Loucy (cell line): ENCODE data around the gene PICK1.
"Not testable (repeated sequence)": the region's sequence is repeated elsewhere in the genome, so short reads cannot be mapped to it uniquely, and the experiment has no call there.

Experiments used
- H2AFZ ChIP-seq: fragments of 200-600 bp; sonication (generic); 2 replicates; pipeline ENCODE4 v1.6.0; 2016; ENCODE audit warnings: antibody characterized with exemption, mild to moderate bottlenecking, low read length, moderate library complexity
- H3F3A ChIP-seq: fragments of 200-600 bp; 2 replicates; pipeline ENCODE4 v1.6.0; 2016; ENCODE audit warnings: antibody characterized with exemption, low read depth, mild to moderate bottlenecking
- H3K27me3 ChIP-seq: fragments of 200-600 bp; sonication (generic); 2 replicates; pipeline ENCODE4 v1.6.1; 2014; ENCODE audit warnings: low read length, mild to moderate bottlenecking; ENCODE audit not compliant: insufficient read depth, poor library complexity, severe bottlenecking
- H3K36me3 ChIP-seq: fragments of 200-600 bp; sonication (generic); 2 replicates; pipeline ENCODE4 v1.6.1; 2016; ENCODE audit warnings: low read length; ENCODE audit not compliant: insufficient read depth
- H3K4me1 ChIP-seq: fragments of 200-600 bp; sonication (generic); 2 replicates; pipeline ENCODE4 v1.5.1; 2014; ENCODE audit warnings: low read length, mild to moderate bottlenecking; ENCODE audit not compliant: insufficient read depth, poor library complexity, severe bottlenecking
- H3K4me2 ChIP-seq: fragments of 200-600 bp; sonication (generic); 2 replicates; pipeline ENCODE4 v1.6.0; 2014; ENCODE audit warnings: antibody characterized with exemption, low read length, low read depth, mild to moderate bottlenecking; ENCODE audit not compliant: poor library complexity, severe bottlenecking
- H3K4me3 ChIP-seq: fragments of 200-600 bp; sonication (generic); 2 replicates; pipeline ENCODE4 v1.5.1; 2014; ENCODE audit warnings: low read length, mild to moderate bottlenecking, mixed read lengths; ENCODE audit not compliant: poor library complexity, severe bottlenecking
- H3K79me2 ChIP-seq: fragments of 200-600 bp; sonication (generic); 2 replicates; pipeline ENCODE4 v1.6.1; 2014; ENCODE audit warnings: low read length; ENCODE audit not compliant: insufficient read depth
- H3K9ac ChIP-seq: fragments of 200-600 bp; sonication (generic); 2 replicates; pipeline ENCODE4 v1.6.0; 2014; ENCODE audit warnings: mild to moderate bottlenecking, low read depth, low read length, moderate library complexity; ENCODE audit not compliant: poor library complexity, severe bottlenecking
- H3K9me2 ChIP-seq: fragments of 200-600 bp; sonication (generic); replicated peaks from 2 replicates; pipeline ENCODE4 v1.6.1; 2016; ENCODE audit warnings: low read depth, low read length, mixed read lengths
- H3K9me3 ChIP-seq: fragments of 200-600 bp; sonication (generic); 2 replicates; pipeline ENCODE4 v1.6.1; 2014; ENCODE audit warnings: mild to moderate bottlenecking, antibody characterized with exemption, low read length, low read depth; ENCODE audit not compliant: insufficient read depth
- H4K20me1 ChIP-seq: fragments of 200-600 bp; sonication (generic); 2 replicates; pipeline ENCODE4 v1.6.0; 2014; ENCODE audit warnings: antibody characterized with exemption, low read length, mild to moderate bottlenecking; ENCODE audit not compliant: insufficient read depth, poor library complexity, severe bottlenecking
- CTCF ChIP-seq: fragments of 200-600 bp; sonication (generic); conservative IDR thresholded peaks from 2 replicates; pipeline ENCODE4 v1.5.1; 2014; ENCODE audit warnings: mild to moderate bottlenecking, antibody characterized with exemption, low read length
- EZH2phosphoT487 ChIP-seq: fragments of 200-600 bp; IDR thresholded peaks from 2 replicates; pipeline ENCODE4 v1.6.1; 2018; ENCODE audit warnings: antibody characterized with exemption, mild to moderate bottlenecking, moderate library complexity, borderline replicate concordance

Gene PICK1

GRCh38 chr22:38118182-38118581 lies 61.0 kb downstream of the PICK1 start:
- H3K4me2 ChIP-seq, result no peak overlapping the region
- no peaks in the 10 kb centered on the region for H3K79me2 ChIP-seq
- H3F3A ChIP-seq, result no peaks in the 10 kb centered on the region
- H3K36me3 ChIP-seq, result no peaks in the 10 kb centered on the region
- H3K4me1 ChIP-seq, result no peaks in the 10 kb centered on the region
- no peak overlapping the region for H3K4me3 ChIP-seq
- no peak overlapping the region for H2AFZ ChIP-seq
- H4K20me1 ChIP-seq, result no peaks in the 10 kb centered on the region
- no peaks in the 10 kb centered on the region for H3K9me3 ChIP-seq
- no peaks in the 10 kb centered on the region for H3K9me2 ChIP-seq
- no peaks in the 10 kb centered on the region for H3K27me3 ChIP-seq
- no peak overlapping the region for H3K9ac ChIP-seq
- TF ChIP-seq CTCF (no peak), EZH2phosphoT487 (no peak)

- not testable (repeated sequence) for H4K20me1 ChIP-seq, H3K9ac ChIP-seq, H2AFZ ChIP-seq, H3K9me3 ChIP-seq, H3K4me2 ChIP-seq, H3K4me3 ChIP-seq, H3K9me2 ChIP-seq, H3K36me3 ChIP-seq, H3K27me3 ChIP-seq, H3F3A ChIP-seq, H3K79me2 ChIP-seq, H3K4me1 ChIP-seq
These were observed 61.5 kb downstream of the PICK1 start for GRCh38 chr22:38118747-38119146.

GRCh38 chr22:38120359-38121110 lies 63.3 kb downstream of the PICK1 start:
- H2AFZ ChIP-seq, result no peak overlapping the region
- H3K9ac ChIP-seq, result no peak overlapping the region
- H3K27me3 ChIP-seq, result no peaks in the 10 kb centered on the region
- no peaks in the 10 kb centered on the region for H3K9me2 ChIP-seq
- H3K4me3 ChIP-seq, result no peak overlapping the region
- no peak for TF ChIP-seq EZH2phosphoT487
- TF ChIP-seq CTCF, result no peak
- no peaks in the 10 kb centered on the region for H3F3A ChIP-seq
- no peak overlapping the region for H3K4me2 ChIP-seq
- H3K4me1 ChIP-seq, result no peaks in the 10 kb centered on the region
- H3K9me3 ChIP-seq, result no peaks in the 10 kb centered on the region
- H4K20me1 ChIP-seq, result no peaks in the 10 kb centered on the region
- H3K79me2 ChIP-seq, result no peaks in the 10 kb centered on the region
- peaks cover 3% of the 10 kb centered on the region; the same call in 1 of the 2 replicates for H3K36me3 ChIP-seq

- Histone ChIP-seq H3K4me1 (no peaks in the 10 kb centered on the region), H3K36me3 (peaks cover 3% of the 10 kb centered on the region; the same call in 1 of the 2 replicates), H3K9ac (no peak overlapping the region)
These were observed 65.4 kb downstream of the PICK1 start for GRCh38 chr22:38122616-38123015.

More at GRCh38 chr22:38122616-38123015, 65.4 kb downstream of the PICK1 start:
- no peaks in the 10 kb centered on the region for H3K9me2 ChIP-seq
- no peaks in the 10 kb centered on the region for H3K79me2 ChIP-seq
- H3K9me3 ChIP-seq, result no peaks in the 10 kb centered on the region
- no peak overlapping the region for H3K4me3 ChIP-seq
- H3K4me2 ChIP-seq, result no peak overlapping the region
- TF ChIP-seq CTCF, result no peak
- TF ChIP-seq EZH2phosphoT487, result no peak
- no peaks in the 10 kb centered on the region for H3K27me3 ChIP-seq
- no peaks in the 10 kb centered on the region for H4K20me1 ChIP-seq
- H2AFZ ChIP-seq, result no peak overlapping the region
- H3F3A ChIP-seq, result no peaks in the 10 kb centered on the region
